ENCODE data around the gene ATXN1.

GRCh38 chr6:16785496-16785895 lies 24.2 kb upstream of the ATXN1 start:
- TF ChIP-seq ARNT (IDR thresholded peaks at IDR 0.05) (no peak), TARDBP (IDR thresholded peaks at IDR 0.05) (no peak), ELF4 (IDR thresholded peaks at IDR 0.05) (no peak), SP1 (IDR thresholded peaks at IDR 0.05) (no peak), FOXM1 (IDR thresholded peaks at IDR 0.05; ENCODE audit: borderline replicate concordance) (no peak), FOXA1 (IDR thresholded peaks at IDR 0.05) (no peak), FOXK2 (IDR thresholded peaks at IDR 0.05) (no peak), NFRKB (IDR thresholded peaks at IDR 0.05) (no peak), PKNOX1 (IDR thresholded peaks at IDR 0.05) (no peak), HDGF (IDR thresholded peaks at IDR 0.05; ENCODE audit: borderline replicate concordance) (no peak)

All from HEK293T (cell line).